Measurements from ENCODE around the gene NBDY.

Gene NBDY

DNA sequence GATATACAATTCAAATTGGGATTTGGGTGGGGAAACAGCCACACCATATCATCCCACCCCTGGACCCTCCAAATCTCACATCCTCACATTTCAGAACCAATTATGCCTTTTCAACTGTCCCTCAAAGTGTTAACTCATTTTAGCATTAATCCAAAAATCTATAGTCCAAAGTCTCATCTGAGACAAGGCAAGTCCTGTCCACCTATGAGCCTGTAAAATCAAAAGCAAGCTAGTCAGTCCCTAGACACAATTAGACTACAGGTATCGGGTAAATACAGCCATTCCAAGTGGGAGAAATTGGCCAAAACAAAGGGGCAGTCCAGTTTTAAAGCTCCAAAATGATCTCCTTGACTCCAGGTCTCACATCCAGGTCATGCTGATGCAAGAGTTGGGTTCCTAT lies 128.0 kb downstream of the NBDY start:
- DNase-seq (ENCODE audit: low spot score in 2 of 2) (no peak), ATAC-seq (replicated peaks; ENCODE audit: extremely low read depth, poor library complexity, severe bottlenecking) (no peak)
- no peaks in the 10 kb centered on the region for H3K36me3 Mint-ChIP-seq (ENCODE audit: insufficient read depth)
- no peak overlapping the region for H3K27ac Mint-ChIP-seq (ENCODE audit: low read depth)
- no peaks in the 10 kb centered on the region for H3K4me1 Mint-ChIP-seq
- H3K9me3 Mint-ChIP-seq: no peaks in the 10 kb centered on the region
- H3K27me3 Mint-ChIP-seq: no peaks in the 10 kb centered on the region
- no peak overlapping the region for H3K4me3 Mint-ChIP-seq

DNA sequence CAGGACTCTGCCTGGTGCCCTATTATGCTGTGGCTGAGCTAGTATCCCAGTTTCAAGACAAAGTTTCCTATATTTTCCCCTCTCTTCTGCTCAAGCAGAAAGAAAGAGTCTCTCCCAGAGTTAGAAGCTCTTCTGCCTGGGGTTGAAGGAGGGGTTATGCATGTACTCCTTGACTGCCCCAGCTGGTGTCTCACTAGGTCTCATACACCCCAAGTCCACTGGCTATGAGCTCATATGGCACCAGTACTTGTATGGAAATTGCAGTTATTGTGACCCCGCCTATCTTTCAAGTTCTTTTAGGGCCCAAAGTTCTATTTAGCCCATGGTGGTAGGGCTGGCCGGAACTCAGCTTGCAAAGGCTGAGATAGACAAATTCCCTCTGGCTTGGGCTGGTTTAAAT lies 131.8 kb downstream of the NBDY start:
- no peak overlapping the region for H3K4me3 Mint-ChIP-seq
- DNase-seq (ENCODE audit: low spot score in 2 of 2) (no peak), ATAC-seq (replicated peaks; ENCODE audit: extremely low read depth, poor library complexity, severe bottlenecking) (no peak)
- H3K36me3 Mint-ChIP-seq (ENCODE audit: insufficient read depth): no peaks in the 10 kb centered on the region
- H3K9me3 Mint-ChIP-seq: no peaks in the 10 kb centered on the region
- H3K27me3 Mint-ChIP-seq: no peaks in the 10 kb centered on the region
- H3K27ac Mint-ChIP-seq (ENCODE audit: low read depth): no peak overlapping the region
- no peaks in the 10 kb centered on the region for H3K4me1 Mint-ChIP-seq

Measured in central memory CD8-positive, alpha-beta T cell (primary cell).